ENCODE data around the gene ARHGEF3.
"Not testable (repeated sequence)": the region's sequence is repeated elsewhere in the genome, so short reads cannot be mapped to it uniquely, and the experiment has no call there.

The ARHGEF3 gene

GRCh38 chr3:56759532-56759931 is 42.2 kb downstream of the ARHGEF3 start:
- no peak overlapping the region for H3K27ac ChIP-seq (replicated peaks)
- no peak overlapping the region for H3K4me3 ChIP-seq (replicated peaks; ENCODE audit: insufficient read depth, low read length)
- TF ChIP-seq CTCF (IDR thresholded peaks at IDR 0.05; ENCODE audit: insufficient read depth, low read length) (no peak), POLR2AphosphoS5 (IDR thresholded peaks at IDR 0.05; ENCODE audit: low read depth) (no peak), GABPA (IDR thresholded peaks at IDR 0.05; ENCODE audit: low read depth) (no peak), SPI1 (IDR thresholded peaks at IDR 0.05; ENCODE audit: borderline replicate concordance, low read depth) (no peak), REST (IDR thresholded peaks at IDR 0.05; ENCODE audit: insufficient replicate concordance, low read depth) (no peak)
- no peak for DNase-seq (ENCODE audit: low read depth in 1 of 2, low spot score in 1 of 2)
- H3K27me3 ChIP-seq (ENCODE audit: insufficient read depth, poor library complexity, severe bottlenecking): no peaks in the 10 kb centered on the region

- Histone ChIP-seq H3K27ac (replicated peaks) (peak overlapping the region; percentile 31; the same call in 1 of the 2 replicates), H3K27me3 (ENCODE audit: insufficient read depth, poor library complexity, severe bottlenecking) (no peaks in the 10 kb centered on the region), H3K4me3 (replicated peaks; ENCODE audit: insufficient read depth, low read length) (no peak overlapping the region)
- TF ChIP-seq SPI1 (IDR thresholded peaks at IDR 0.05; ENCODE audit: borderline replicate concordance, low read depth) (no peak), REST (IDR thresholded peaks at IDR 0.05; ENCODE audit: insufficient replicate concordance, low read depth) (no peak), CTCF (IDR thresholded peaks at IDR 0.05; ENCODE audit: insufficient read depth, low read length) (no peak), POLR2AphosphoS5 (IDR thresholded peaks at IDR 0.05; ENCODE audit: low read depth) (no peak), GABPA (IDR thresholded peaks at IDR 0.05; ENCODE audit: low read depth) (no peak)
- DNase-seq (ENCODE audit: low read depth in 1 of 2, low spot score in 1 of 2): peak; percentile 11 to 44
These were observed 43.2 kb downstream of the ARHGEF3 start for GRCh38 chr3:56758539-56758981.

GRCh38 chr3:56758042-56758441 is 43.7 kb downstream of the ARHGEF3 start:
- not testable (repeated sequence) for H3K27me3 ChIP-seq (ENCODE audit: insufficient read depth, poor library complexity, severe bottlenecking); DNase-seq (ENCODE audit: low read depth in 1 of 2, low spot score in 1 of 2); H3K4me3 ChIP-seq (replicated peaks; ENCODE audit: insufficient read depth, low read length)
- H3K27ac ChIP-seq (replicated peaks): peak overlapping the region; percentile 31; the same call in 1 of the 2 replicates

GRCh38 chr3:56754741-56755417 is 46.9 kb downstream of the ARHGEF3 start:
- no peak overlapping the region for H3K27ac ChIP-seq (replicated peaks)
- H3K4me3 ChIP-seq (replicated peaks; ENCODE audit: insufficient read depth, low read length): no peak overlapping the region
- no peak for DNase-seq (ENCODE audit: low read depth in 1 of 2, low spot score in 1 of 2)
- H3K27me3 ChIP-seq (ENCODE audit: insufficient read depth, poor library complexity, severe bottlenecking): no peaks in the 10 kb centered on the region
- no peak for TF ChIP-seq GABPA (IDR thresholded peaks at IDR 0.05; ENCODE audit: low read depth)
- no peak for TF ChIP-seq SPI1 (IDR thresholded peaks at IDR 0.05; ENCODE audit: borderline replicate concordance, low read depth)
- TF ChIP-seq POLR2AphosphoS5 (IDR thresholded peaks at IDR 0.05; ENCODE audit: low read depth): no peak
- no peak for TF ChIP-seq REST (IDR thresholded peaks at IDR 0.05; ENCODE audit: insufficient replicate concordance, low read depth)
- TF ChIP-seq CTCF (IDR thresholded peaks at IDR 0.05; ENCODE audit: insufficient read depth, low read length): no peak
